Renal pelvis (tissue), 4 donors: ENCODE measurements around the gene GKAP1. TPM values are rescaled to one million over a fixed set of nuclear protein-coding genes. Genes with fewer than 3 reads are reported as not detected.
"Not testable (repeated sequence)": the region's sequence is repeated elsewhere in the genome, so short reads cannot be mapped to it uniquely, and the experiment has no call there.

Experiments
- DNase-seq: peaks from one replicate; pipeline ENCODE4 v3.0.0-alpha.2; 2013
- polyA plus RNA-seq, 3 donors: library from polyadenylated mRNA; unstranded; fragments of 120-200 nt; gene quantifications; one replicate each; pipeline ENCODE4 v1.2.1, GENCODE V29; 2013; ENCODE audit not compliant: insufficient read length in 3 of 3

GKAP1 gene
- polyA plus RNA-seq, 3 donors: 14.8 to 20.3 (median 20.0) TPM

- DNase-seq: no peak
These were observed 67.9 kb downstream of the GKAP1 start for GRCh38 chr9:83749706-83750105.

DNA sequence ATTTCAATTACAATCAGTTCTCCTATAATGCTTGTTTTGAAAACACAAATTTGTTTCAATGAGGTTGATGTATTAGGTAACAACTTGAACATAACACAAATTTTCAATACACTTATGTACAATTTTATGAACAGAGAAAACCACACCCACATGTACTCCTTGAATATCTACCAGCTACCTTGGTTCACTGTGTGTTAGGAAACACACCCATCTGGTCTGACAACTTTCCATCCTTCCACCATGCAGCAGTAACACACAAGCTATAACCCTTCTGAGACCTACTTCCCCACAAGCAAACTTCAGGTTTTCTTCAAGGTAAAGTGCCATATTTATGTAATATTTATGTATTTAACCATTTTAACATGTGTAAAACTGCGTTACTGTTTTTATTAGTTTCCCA, 73.4 kb downstream of the GKAP1 start:
- no peak for DNase-seq

- DNase-seq: no peak
These were observed 83.8 kb downstream of the GKAP1 start for GRCh38 chr9:83733739-83734138.

GRCh38 chr9:83728591-83729368, 88.8 kb downstream of the GKAP1 start:
- DNase-seq: not testable (repeated sequence)

DNA sequence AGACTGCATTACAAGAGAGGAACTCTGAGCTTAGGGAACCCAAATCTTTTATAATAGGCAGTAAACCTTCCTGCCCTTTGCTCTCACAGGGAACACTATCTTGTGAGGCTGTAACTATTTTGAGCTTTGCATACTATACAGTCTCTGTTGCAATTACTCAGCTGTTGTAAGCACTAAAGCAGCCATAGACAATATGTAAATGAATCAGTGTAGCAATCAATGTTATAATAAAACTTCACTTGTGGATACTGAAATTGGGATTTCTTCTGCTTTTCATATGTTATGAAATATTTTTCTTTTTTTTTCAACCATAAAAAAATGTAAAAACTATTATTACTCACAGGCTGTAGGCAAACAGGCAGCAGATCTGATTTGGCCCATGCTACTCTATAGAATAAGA, 93.1 kb downstream of the GKAP1 start:
- no peak for DNase-seq

DNA sequence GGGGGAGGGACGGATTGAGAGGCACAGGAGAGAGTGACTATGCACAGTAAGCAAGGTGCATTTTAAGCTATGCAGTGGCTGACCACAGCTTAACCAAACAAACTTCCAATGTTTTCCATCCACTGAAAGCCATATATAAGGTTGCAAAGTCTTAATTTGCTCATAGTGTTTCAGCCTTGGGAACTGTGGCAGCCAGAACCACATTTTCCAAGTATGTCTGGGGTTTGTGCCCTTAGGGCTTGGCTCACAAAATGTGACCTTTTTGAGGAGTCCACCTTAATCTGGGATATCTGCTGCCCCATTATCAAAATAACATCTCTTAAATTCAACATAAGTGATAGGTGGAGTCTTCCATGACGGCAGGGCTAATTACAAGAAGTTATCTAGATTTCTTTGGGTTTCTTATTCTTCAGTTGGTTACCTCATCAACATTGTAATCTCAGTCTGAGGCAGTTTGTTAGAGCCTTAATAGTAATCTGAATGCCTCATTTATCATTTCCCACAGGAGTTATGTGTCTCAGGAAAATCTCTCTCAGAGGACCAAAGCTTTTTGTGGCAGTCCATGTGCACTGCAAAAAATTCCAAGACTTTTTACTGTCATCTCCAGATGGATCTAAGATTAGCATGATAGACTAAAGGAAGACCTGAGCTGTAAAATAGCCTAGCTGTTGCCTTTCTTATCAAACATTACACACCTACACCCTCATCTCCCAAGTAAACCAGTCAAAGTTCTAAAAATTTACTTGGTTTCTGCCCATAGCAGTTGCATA, 94.7 kb downstream of the GKAP1 start:
- DNase-seq: no peak

DNA sequence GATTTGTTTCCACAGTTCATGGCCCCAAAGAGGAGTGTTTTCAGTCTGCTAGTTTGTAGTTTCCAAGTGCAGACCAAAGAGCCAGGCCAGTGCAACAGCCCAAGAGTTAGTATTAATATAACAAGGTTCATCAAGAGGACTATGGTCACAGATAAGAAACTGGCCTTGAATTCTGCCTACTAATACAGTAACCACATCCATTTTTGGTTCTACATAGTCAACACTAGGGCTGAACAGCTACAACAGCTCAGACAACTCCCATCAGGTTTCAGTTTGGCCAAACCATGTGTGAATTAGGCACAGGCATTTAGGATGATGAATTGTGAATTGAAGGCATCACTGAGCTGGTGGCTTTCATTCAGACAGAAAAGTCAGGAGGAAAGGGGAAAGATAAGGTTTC, 96.1 kb downstream of the GKAP1 start:
- DNase-seq: no peak

DNA sequence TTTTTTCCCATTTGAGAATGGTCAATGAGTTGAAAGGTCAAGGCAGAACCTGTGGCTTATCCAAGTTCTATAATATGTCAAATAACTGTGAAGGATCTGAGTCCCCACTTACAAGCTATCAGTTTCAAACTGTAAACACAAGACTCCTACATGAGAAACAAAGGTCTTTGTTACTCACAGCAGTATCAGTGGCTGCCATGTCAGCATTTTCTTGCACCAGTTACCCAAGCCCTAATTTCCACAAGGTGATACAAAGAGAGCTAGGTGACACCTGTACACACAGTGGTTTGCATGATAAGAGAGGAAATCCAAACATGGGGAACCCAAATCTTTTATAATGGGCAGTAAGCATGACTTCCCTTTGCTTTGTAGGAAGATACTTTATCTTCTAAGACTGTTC, 101.8 kb downstream of the GKAP1 start:
- no peak for DNase-seq

GRCh38 chr9:83715221-83715620, 102.3 kb downstream of the GKAP1 start:
- DNase-seq: no peak

DNA sequence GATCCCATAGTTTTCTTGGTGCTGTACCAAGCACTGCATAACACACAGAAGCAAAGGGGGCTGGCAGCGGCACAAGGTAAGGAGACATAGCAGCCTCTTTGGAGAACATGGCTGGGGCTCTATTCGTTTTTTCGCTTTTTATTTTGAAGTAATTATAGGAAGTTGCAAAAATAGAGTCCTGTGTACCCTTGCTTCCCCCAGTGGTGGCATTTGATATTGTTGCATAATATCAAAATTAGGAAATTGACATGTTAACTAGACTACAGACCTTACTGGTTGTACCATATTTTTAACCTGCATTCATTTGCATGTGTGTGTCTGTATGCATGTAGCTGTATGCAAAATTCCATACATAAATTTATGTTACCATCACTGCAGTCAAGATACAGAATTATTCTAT, 103.2 kb downstream of the GKAP1 start:
- DNase-seq: no peak

DNA sequence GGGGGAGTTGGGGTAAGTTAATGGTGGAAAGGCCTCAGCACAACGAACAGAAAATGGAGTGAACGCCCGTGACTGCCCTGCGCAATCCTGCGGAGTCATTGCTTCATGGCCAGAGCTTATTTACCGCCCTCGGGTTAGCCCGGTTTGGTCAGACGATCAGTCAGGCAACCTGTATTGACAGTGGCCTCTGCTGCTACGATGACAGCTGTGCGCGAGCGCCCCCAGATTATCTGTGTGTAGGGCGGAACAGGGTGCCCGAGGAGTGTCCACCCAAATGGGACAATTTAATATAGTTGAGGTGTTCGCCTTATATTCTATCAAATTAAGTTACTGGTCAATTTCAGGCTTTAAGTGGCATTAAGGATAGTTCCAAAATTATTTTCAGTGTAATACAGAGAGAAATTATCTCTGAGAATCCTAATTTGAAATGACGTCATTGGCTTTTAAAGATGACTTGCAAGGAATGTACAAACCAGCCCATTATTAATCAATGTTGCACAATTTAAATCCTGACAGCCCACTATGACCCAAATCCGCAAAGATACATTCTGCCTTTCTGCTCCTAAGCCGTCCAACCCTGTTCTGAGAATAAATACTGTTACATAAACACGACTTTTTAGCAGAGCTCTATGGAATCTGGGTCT, 108.9 kb downstream of the GKAP1 start:
- DNase-seq: peak; percentile 44

GRCh38 chr9:83707768-83708514, 109.6 kb downstream of the GKAP1 start, which contains the start of gene UBQLN1:
UBQLN1 (minus strand) TSS chr9:83707958; CDS start chr9:83707679, 279 bp downstream.
- peak; percentile 95 for DNase-seq

DNA sequence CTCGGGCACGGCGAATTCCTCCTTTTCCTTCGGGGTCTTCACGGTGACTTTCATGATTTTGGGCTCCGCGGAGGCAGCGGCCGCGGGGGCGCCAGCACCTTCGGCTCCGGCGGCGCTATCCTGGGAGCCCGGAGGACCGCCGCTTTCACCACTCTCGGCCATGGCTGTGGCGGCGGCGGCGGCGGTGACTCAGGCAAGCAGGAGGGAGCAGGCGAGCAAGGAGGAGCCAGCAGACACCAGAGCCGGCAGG, 110.1 kb downstream of the GKAP1 start:
- no peak for DNase-seq

GRCh38 chr9:83706676-83707517, 110.7 kb downstream of the GKAP1 start:
- peak; percentile 73 for DNase-seq

GRCh38 chr9:83705219-83705651, 112.3 kb downstream of the GKAP1 start:
- DNase-seq: not testable (repeated sequence)

DNA sequence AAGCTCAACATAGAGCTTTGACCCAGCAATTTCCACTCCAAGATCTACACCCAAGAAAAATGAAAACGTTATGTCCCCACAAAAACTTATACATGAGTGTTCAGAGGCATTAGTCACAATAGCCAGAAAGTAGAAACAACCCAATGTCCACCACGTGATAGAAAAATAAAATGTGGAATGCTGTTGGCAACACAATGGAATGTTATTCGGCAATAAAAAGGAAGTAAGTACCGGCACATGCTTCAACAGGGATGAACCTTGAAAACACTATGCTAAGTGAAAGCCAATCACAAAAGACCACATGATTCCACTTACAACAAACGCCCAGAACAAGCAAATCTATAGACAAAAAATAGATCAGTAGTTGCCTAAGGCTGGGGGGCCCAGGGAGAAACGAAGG, 115.8 kb downstream of the GKAP1 start:
- no peak for DNase-seq

GRCh38 chr9:83701286-83701685, 116.3 kb downstream of the GKAP1 start:
- DNase-seq: no peak

DNA sequence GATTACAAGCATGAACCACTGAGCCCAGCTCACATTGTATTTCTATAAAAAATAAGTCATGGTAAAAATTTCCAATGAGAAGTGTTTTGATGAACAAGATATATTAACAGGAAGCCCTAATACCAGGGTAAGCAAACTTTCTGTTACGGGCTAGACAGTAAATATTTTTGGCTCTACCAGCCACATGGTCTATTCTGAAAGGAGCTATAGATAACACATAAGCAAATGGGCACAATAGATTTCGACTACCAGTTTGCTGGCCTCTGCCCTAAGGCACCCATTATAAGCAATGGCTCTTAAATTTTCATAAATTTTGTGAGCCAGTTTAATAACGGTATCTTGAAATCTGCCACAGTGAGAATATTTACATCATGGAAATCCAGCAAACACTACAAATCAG, 118.0 kb downstream of the GKAP1 start:
- DNase-seq: no peak

- no peak for DNase-seq
These were observed 118.5 kb downstream of the GKAP1 start for GRCh38 chr9:83698976-83699585.

DNA sequence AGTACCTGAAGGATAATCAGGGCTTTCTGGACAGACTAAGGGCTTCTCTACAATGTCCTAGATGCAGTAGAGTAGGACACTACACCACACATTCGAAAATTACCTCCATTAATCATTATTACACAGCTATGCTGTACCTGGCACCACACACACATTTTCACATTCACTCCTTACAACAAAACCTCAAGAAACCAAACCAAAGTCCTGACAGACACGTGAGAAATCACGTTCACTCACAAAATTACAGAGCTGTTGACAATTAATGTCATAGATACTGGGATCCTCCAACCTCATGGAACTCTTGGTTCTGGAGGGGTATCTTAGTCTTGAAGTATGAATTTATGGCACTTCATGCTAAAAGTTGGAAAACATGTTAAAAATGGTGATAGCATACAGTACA, 126.1 kb downstream of the GKAP1 start:
- DNase-seq: no peak
